IPS-18a (cell line): Measurements from ENCODE around the gene EDN1.

Experiments
- H3K27ac ChIP-seq: one replicate; pipeline ENCODE4 v1.5.1; 2013; ENCODE audit warnings: low read length
- H3K27me3 ChIP-seq: one replicate; pipeline ENCODE4 v1.6.1; 2013; ENCODE audit warnings: mild to moderate bottlenecking, low read length; ENCODE audit not compliant: control insufficient read depth, insufficient read depth
- H3K36me3 ChIP-seq: one replicate; pipeline ENCODE4 v1.6.1; 2013; ENCODE audit warnings: low read depth, low read length; ENCODE audit not compliant: control insufficient read depth
- H3K4me1 ChIP-seq: one replicate; pipeline ENCODE4 v1.6.1; 2013; ENCODE audit warnings: low read depth, low read length; ENCODE audit not compliant: control insufficient read depth
- H3K4me3 ChIP-seq: one replicate; pipeline ENCODE4 v1.5.1; 2013; ENCODE audit warnings: low read length
- H3K9ac ChIP-seq: one replicate; pipeline ENCODE4 v1.6.1; 2013; ENCODE audit warnings: mild to moderate bottlenecking, low read length, moderate library complexity
- H3K9me3 ChIP-seq: one replicate; pipeline ENCODE4 v1.6.1; 2013; ENCODE audit warnings: low read depth, low read length; ENCODE audit not compliant: control insufficient read depth

The EDN1 gene

DNA sequence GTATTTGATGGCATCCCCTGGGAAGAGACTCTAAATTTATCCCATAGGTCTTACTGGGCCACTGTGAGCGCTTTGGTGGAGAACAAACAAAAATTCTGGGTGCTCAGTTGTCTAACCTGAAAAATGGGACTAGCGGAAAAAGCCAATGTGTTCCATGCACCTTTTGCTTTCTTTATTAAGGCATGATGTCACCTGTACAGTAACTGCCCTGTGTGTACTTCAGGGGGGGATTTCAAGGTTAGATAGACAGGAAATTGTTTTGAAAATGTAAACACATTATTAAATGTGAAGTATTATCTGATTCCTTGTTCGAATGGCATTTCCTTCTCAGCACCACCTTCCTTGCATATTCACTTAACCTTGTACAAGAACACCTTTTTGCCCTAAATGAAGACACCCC lies 1.2 kb upstream of the EDN1 start:
- Histone ChIP-seq H3K9me3 (no peaks in the 10 kb centered on the region), H3K27ac (no peak overlapping the region), H3K36me3 (no peaks in the 10 kb centered on the region), H3K4me1 (peaks cover 15% of the 10 kb centered on the region), H3K9ac (no peak overlapping the region), H3K27me3 (peaks cover 35% of the 10 kb centered on the region), H3K4me3 (no peak overlapping the region)

DNA sequence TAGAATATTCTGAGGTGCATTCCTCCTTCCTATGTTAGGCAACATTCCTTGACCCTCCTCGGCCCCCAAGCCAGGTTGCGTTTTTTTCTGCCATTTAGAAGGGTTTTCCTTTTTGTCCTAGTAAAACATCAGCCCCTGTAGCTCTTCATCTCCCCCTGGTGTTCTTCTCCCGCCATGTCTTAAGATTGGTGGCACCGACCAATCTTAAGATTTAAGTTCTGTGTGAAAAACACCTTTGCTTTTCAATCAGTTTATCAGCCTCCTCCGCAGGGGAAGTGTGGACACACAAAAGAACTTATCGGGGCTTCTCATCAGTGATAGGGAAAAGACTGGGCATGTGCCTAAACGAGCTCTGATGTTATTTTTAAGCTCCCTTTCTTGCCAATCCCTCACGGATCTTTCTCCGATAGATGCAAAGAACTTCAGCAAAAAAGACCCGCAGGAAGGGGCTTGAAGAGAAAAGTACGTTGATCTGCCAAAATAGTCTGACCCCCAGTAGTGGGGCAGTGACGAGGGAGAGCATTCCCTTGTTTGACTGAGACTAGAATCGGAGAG lies 719 bp upstream of the EDN1 start:
- Histone ChIP-seq H3K4me3 (peak overlapping the region; percentile 71), H3K4me1 (peaks cover 15% of the 10 kb centered on the region), H3K27ac (no peak overlapping the region), H3K9ac (peak overlapping the region; percentile 28), H3K9me3 (no peaks in the 10 kb centered on the region), H3K36me3 (no peaks in the 10 kb centered on the region), H3K27me3 (peaks cover 35% of the 10 kb centered on the region)

DNA sequence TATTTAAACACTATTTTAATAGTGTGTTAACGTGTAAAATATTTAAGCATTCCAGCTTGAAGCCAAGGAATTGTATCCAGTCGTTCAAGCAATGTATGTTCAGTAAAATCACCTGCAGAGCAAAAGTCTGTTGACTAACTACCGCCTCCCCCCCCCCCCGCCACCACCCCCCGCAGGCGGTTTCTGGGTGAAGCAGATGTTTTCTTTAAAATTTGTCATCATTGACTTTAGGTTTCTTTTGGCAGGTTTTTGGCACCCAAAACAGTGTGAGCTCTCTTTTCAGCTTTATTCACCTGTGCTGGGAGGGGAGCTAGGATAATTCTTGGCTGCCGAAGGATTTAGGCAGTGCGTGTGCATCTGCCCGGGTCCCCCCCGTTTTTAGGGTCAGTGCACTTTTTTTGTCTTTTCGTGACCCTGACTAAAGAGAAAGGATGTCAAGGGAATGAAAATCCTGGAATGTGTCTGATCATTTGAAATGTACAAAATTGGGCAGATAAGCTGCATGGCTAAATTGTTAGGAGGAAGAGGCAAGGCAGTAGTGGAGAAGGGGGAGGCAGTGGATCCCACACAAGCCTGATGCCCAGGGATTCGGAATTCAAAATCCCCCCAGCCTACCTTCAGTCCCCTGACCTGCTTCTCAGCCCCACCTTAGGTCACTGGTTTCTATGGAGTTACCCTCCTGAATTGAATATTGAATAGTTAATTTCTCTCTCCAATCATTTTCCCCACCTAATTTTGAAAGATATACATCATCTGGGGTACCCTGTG lies 1.1 kb downstream of the EDN1 start:
- Histone ChIP-seq H3K27me3 (peaks cover 35% of the 10 kb centered on the region), H3K9me3 (no peaks in the 10 kb centered on the region), H3K27ac (no peak overlapping the region), H3K4me3 (peak overlapping the region; percentile 71), H3K9ac (no peak overlapping the region), H3K4me1 (peaks cover 15% of the 10 kb centered on the region), H3K36me3 (no peaks in the 10 kb centered on the region)

DNA sequence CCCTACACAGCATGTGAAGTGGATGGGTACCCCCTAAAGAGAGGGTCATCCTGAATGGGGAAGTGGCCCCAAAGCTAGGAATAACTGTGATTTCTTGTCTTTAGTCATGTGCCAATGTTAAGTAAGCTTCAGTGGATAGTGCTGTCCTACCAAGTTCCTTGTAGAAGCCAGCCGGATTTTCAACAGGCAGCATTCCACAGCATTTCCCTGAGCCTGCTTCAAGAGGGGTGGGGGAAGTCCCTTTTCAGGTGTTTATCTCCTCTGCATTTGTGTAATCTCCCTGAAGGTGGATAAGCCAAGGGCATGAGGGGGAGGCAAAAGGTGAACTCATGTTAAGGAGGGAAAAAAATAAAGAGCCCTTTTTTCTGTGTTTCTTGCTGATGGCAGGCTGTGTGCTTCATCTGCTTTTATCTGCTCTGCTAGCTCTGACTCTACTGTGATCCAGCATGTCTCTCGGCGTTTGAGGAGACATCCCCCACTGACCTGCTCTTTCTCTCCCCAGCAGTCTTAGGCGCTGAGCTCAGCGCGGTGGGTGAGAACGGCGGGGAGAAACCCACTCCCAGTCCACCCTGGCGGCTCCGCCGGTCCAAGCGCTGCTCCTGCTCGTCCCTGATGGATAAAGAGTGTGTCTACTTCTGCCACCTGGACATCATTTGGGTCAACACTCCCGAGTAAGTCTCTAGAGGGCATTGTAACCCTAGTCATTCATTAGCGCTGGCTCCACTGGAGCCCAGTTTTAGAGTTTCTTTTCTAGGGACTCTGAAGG lies 1.9 kb downstream of the EDN1 start:
- H3K9ac ChIP-seq, result no peak overlapping the region
- peak overlapping the region; percentile 36 for H3K4me3 ChIP-seq
- H3K9me3 ChIP-seq, result no peaks in the 10 kb centered on the region
- H3K36me3 ChIP-seq, result no peaks in the 10 kb centered on the region
- no peak overlapping the region for H3K27ac ChIP-seq
- peaks cover 15% of the 10 kb centered on the region for H3K4me1 ChIP-seq
- H3K27me3 ChIP-seq, result peaks cover 35% of the 10 kb centered on the region

DNA sequence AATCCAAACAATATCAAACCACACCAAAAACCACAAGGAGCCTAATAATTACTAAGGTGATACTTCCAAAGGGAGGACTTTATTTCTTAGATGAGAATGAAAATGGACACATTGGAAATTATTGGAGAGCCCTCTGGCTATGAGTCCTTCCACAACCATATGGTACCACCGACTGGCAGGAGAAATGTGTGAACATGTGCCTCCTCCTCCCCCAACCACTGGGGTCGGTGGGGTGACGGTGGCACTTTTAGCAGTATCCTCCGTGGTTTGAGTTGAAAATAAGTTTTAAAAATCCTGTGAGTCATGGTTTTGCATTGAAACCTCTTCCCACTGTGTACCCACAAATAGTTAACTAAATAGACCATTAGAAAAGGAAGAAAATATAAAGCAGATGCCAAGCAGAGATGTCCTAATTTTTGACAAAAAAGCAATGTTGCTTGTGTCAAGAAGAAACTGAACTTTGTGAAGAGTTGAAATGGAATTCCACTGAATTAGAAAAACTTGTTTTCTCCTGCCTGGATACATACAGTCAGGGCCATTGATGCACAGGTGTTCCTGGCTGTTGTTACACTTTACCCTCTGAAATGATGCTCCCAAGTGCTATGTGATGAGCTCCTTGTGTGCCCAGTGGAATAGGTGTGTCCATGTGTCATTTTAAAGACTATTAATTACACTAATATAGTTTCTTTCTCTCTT lies 3.2 kb downstream of the EDN1 start:
- Histone ChIP-seq H3K4me3 (no peak overlapping the region), H3K27ac (no peak overlapping the region), H3K36me3 (no peaks in the 10 kb centered on the region), H3K9ac (no peak overlapping the region), H3K4me1 (peaks cover 15% of the 10 kb centered on the region), H3K27me3 (peaks cover 35% of the 10 kb centered on the region), H3K9me3 (no peaks in the 10 kb centered on the region)

DNA sequence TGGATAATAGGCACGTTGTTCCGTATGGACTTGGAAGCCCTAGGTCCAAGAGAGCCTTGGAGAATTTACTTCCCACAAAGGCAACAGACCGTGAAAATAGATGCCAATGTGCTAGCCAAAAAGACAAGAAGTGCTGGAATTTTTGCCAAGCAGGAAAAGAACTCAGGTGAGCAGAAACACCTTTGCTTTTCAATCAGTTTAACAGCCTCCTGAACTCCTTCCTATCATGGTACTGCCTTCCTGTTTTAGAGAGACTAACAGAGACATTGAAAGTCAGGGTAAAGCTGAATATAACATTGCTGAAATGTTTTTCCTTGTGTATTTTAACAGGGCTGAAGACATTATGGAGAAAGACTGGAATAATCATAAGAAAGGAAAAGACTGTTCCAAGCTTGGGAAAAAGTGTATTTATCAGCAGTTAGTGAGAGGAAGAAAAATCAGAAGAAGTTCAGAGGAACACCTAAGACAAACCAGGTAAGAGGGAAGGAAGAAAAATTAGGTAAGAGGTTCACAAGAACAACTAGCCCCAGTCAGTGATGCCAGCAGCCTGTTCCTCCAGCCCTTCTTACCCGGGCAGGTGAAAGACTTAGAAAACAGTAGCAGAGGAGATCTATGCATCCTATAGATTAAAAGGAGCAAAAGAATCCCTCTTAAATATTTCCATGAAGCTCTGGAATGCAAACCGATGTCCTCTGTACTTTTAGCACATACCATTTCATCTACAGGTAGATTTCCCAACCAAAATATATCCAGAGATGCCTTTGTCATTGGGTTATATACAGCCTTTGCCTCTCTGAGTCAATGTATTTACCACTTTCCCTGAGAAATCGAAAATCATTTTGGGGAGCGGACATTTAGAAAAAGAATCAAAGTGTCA lies 4.0 kb downstream of the EDN1 start:
- H3K9ac ChIP-seq, result no peak overlapping the region
- peaks cover 32% of the 10 kb centered on the region for H3K27me3 ChIP-seq
- H3K9me3 ChIP-seq, result no peaks in the 10 kb centered on the region
- H3K4me1 ChIP-seq, result peaks cover 15% of the 10 kb centered on the region
- H3K27ac ChIP-seq, result no peak overlapping the region
- no peak overlapping the region for H3K4me3 ChIP-seq
- no peaks in the 10 kb centered on the region for H3K36me3 ChIP-seq

DNA sequence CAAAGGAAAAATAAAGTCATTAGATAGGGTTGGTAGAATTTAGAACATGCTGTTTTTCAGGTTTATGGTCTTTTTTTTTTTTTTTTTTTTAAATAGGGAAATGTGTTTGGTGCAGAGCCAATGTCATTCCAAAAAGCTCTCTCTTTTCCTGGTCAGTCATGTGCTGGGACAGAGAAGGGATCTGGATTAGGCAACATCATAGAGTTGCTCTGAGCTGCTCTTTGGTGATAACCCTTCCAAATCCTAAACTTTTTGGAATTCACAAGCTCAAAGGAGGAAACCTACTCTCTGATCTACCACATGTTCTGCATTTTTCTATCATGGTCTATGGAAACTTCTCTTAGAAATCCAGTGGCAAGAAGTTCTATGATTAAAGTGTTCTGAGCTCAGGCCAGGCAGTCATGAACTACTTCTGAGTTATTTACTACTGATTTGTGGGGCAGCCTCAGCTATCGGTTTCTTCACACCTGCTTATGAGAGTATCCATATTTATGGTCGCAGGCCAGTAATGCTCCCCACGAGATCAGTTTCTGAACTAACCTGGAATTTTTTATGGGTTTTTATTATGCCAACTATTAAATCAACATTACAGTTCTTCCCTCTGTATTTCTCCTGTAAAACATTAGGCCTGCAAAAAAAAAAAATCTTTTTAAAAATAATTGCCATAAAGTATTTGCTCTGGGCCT lies 4.8 kb downstream of the EDN1 start:
- Histone ChIP-seq H3K27ac (no peak overlapping the region), H3K36me3 (no peaks in the 10 kb centered on the region), H3K9me3 (no peaks in the 10 kb centered on the region), H3K4me1 (peaks cover 15% of the 10 kb centered on the region), H3K9ac (no peak overlapping the region), H3K4me3 (no peak overlapping the region), H3K27me3 (peaks cover 24% of the 10 kb centered on the region)

DNA sequence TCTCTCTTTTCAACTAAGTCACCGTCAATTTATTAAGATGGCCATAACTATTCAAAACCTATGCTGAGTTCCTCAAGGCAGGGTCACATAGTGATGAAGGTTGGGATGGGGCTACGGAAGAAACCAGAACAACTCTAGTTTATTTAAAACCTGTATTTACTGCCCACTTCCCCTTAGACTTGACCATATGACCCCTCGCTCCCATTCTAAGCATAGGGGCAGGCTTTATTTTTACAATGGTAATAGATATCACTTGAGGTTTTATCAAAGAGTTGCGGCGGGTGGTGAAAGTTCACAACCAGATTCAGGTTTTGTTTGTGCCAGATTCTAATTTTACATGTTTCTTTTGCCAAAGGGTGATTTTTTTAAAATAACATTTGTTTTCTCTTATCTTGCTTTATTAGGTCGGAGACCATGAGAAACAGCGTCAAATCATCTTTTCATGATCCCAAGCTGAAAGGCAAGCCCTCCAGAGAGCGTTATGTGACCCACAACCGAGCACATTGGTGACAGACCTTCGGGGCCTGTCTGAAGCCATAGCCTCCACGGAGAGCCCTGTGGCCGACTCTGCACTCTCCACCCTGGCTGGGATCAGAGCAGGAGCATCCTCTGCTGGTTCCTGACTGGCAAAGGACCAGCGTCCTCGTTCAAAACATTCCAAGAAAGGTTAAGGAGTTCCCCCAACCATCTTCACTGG lies 5.5 kb downstream of the EDN1 start:
- no peak overlapping the region for H3K27ac ChIP-seq
- peaks cover 12% of the 10 kb centered on the region for H3K4me1 ChIP-seq
- H3K9ac ChIP-seq, result no peak overlapping the region
- H3K27me3 ChIP-seq, result peaks cover 17% of the 10 kb centered on the region
- no peak overlapping the region for H3K4me3 ChIP-seq
- no peaks in the 10 kb centered on the region for H3K9me3 ChIP-seq
- H3K36me3 ChIP-seq, result no peaks in the 10 kb centered on the region

DNA sequence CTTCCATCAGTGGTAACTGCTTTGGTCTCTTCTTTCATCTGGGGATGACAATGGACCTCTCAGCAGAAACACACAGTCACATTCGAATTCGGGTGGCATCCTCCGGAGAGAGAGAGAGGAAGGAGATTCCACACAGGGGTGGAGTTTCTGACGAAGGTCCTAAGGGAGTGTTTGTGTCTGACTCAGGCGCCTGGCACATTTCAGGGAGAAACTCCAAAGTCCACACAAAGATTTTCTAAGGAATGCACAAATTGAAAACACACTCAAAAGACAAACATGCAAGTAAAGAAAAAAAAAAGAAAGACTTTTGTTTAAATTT lies 6.1 kb downstream of the EDN1 start:
- Histone ChIP-seq H3K4me1 (peaks cover 9% of the 10 kb centered on the region), H3K9ac (no peak overlapping the region), H3K36me3 (no peaks in the 10 kb centered on the region), H3K27ac (no peak overlapping the region), H3K4me3 (no peak overlapping the region), H3K9me3 (no peaks in the 10 kb centered on the region), H3K27me3 (peaks cover 11% of the 10 kb centered on the region)

DNA sequence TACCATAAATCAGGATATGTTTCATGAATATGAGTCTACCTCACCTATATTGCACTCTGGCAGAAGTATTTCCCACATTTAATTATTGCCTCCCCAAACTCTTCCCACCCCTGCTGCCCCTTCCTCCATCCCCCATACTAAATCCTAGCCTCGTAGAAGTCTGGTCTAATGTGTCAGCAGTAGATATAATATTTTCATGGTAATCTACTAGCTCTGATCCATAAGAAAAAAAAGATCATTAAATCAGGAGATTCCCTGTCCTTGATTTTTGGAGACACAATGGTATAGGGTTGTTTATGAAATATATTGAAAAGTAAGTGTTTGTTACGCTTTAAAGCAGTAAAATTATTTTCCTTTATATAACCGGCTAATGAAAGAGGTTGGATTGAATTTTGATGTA lies 6.4 kb downstream of the EDN1 start:
- Histone ChIP-seq H3K9me3 (no peaks in the 10 kb centered on the region), H3K4me3 (no peak overlapping the region), H3K36me3 (no peaks in the 10 kb centered on the region), H3K27ac (no peak overlapping the region), H3K9ac (no peak overlapping the region), H3K4me1 (peaks cover 5% of the 10 kb centered on the region), H3K27me3 (peaks cover 8% of the 10 kb centered on the region)
